IMR-90 (cell line): ENCODE data around the gene VRK2. TPM values are rescaled to one million over a fixed set of nuclear protein-coding genes. Genes with fewer than 3 reads are reported as not detected.

Experiments
- ATAC-seq: fragments of 200-7000 bp; cut with Tn5 transposase; 2 replicates; pipeline ENCODE4 v1.9.1; 2020; ENCODE audit warnings: low read depth, mild to moderate bottlenecking, moderate library complexity
- BruUV-seq: library from RNA; stranded (reverse); fragments of 400-500 nt; replicated peaks from 2 replicates; lab custom pipeline; 2021; lab: Mats Ljungman, UMichigan
- CTCF ChIA-PET: fragments of 300-600 bp; formaldehyde crosslinking; extraction: SDS; loops from one replicate; lab custom pipeline; 2021; ENCODE audit warnings: antibody characterized with exemption; lab: Yijun Ruan, JAX
- POLR2A ChIA-PET: fragments of 300-600 bp; sonication (Branson Sonifier 250); formaldehyde crosslinking; loops from one replicate; lab custom pipeline; 2022; ENCODE audit warnings: antibody characterized with exemption; ENCODE audit not compliant: unreplicated experiment; lab: Charles Lee
- DNase-seq: peaks from one replicate; pipeline ENCODE4 v3.0.0; 2013
- H2AFZ ChIP-seq: replicated peaks from 2 replicates; pipeline ENCODE3; 2013; ENCODE audit warnings: low read length, mild to moderate bottlenecking; ENCODE audit not compliant: poor library complexity
- H2AK5ac ChIP-seq: 2 replicates; pipeline ENCODE4 v1.6.1; 2013; ENCODE audit warnings: low read depth, low read length, inconsistent platforms
- H2AK9ac ChIP-seq: replicated peaks from 2 replicates; pipeline ENCODE3; 2013; ENCODE audit warnings: mild to moderate bottlenecking, low read depth, low read length, moderate library complexity; ENCODE audit not compliant: poor library complexity
- H2BK120ac ChIP-seq: 2 replicates; pipeline ENCODE4 v1.6.1; 2013; ENCODE audit warnings: low read depth, low read length, inconsistent platforms
- H2BK15ac ChIP-seq: 3 replicates; pipeline ENCODE4 v1.6.1; 2013; ENCODE audit warnings: low read depth, low read length, inconsistent platforms
- H2BK20ac ChIP-seq: 2 replicates; pipeline ENCODE4 v1.6.1; 2013; ENCODE audit warnings: low read depth, mild to moderate bottlenecking, inconsistent platforms, low read length, moderate library complexity
- H2BK5ac ChIP-seq: 2 replicates; pipeline ENCODE4 v1.6.1; 2013; ENCODE audit warnings: mild to moderate bottlenecking, low read depth, low read length, inconsistent platforms; ENCODE audit not compliant: poor library complexity, severe bottlenecking
- H3K14ac ChIP-seq: replicated peaks from 2 replicates; pipeline ENCODE4 v1.6.1; 2013; ENCODE audit warnings: low read depth, low read length, inconsistent platforms
- H3K18ac ChIP-seq: 2 replicates; pipeline ENCODE4 v1.6.1; 2013; ENCODE audit warnings: low read depth, low read length, control low read depth
- H3K23ac ChIP-seq: 2 replicates; pipeline ENCODE4 v1.6.1; 2013; ENCODE audit warnings: low read depth, low read length, inconsistent platforms
- H3K27ac ChIP-seq: 2 replicates; pipeline ENCODE4 v1.5.1; 2013; ENCODE audit warnings: mild to moderate bottlenecking, control low read depth, low read length; ENCODE audit not compliant: insufficient read depth
- H3K27me3 ChIP-seq: 2 replicates; pipeline ENCODE4 v1.6.1; 2013; ENCODE audit warnings: low read length; ENCODE audit not compliant: control insufficient read depth, insufficient read depth
- H3K36me3 ChIP-seq: 2 replicates; pipeline ENCODE4 v1.6.1; 2013; ENCODE audit warnings: low read length, mixed read lengths; ENCODE audit not compliant: control insufficient read depth, insufficient read depth
- H3K4ac ChIP-seq: 2 replicates; pipeline ENCODE4 v1.6.1; 2013; ENCODE audit warnings: low read depth, low read length, inconsistent platforms
- H3K4me1 ChIP-seq: 2 replicates; pipeline ENCODE4 v1.6.1; 2013; ENCODE audit warnings: low read length, mixed read lengths; ENCODE audit not compliant: control insufficient read depth, insufficient read depth
- H3K4me2 ChIP-seq: 2 replicates; pipeline ENCODE4 v1.6.1; 2013; ENCODE audit warnings: low read depth, mild to moderate bottlenecking, control low read depth, low read length, moderate library complexity
- H3K4me3 ChIP-seq: 2 replicates; pipeline ENCODE4 v1.5.1; 2013; ENCODE audit warnings: low read depth, mild to moderate bottlenecking, control low read depth, low read length, moderate library complexity; ENCODE audit not compliant: insufficient read depth
- H3K56ac ChIP-seq: 2 replicates; pipeline ENCODE4 v1.6.1; 2013; ENCODE audit warnings: low read length, inconsistent platforms; ENCODE audit not compliant: insufficient read depth; ENCODE audit errors: extremely low read depth
- H3K79me1 ChIP-seq, 2 experiments: 2 replicates each; pipeline ENCODE4 v1.6.1; 2013; ENCODE audit warnings: low read length in 2 of 2, inconsistent platforms in 1 of 2, low read depth in 1 of 2
- H3K9ac ChIP-seq: 2 replicates; pipeline ENCODE4 v1.6.1; 2013; ENCODE audit warnings: low read depth, low read length, control low read depth
- H3K9me1 ChIP-seq: 2 replicates; pipeline ENCODE4 v1.6.1; 2013; ENCODE audit warnings: low read length, inconsistent platforms; ENCODE audit not compliant: insufficient read depth
- H3K9me3 ChIP-seq: 2 replicates; pipeline ENCODE4 v1.6.1; 2013; ENCODE audit warnings: low read length; ENCODE audit not compliant: control insufficient read depth, insufficient read depth
- H4K20me1 ChIP-seq: 2 replicates; pipeline ENCODE4 v1.6.1; 2013; ENCODE audit warnings: low read length, inconsistent platforms; ENCODE audit not compliant: insufficient read depth
- H4K5ac ChIP-seq: 2 replicates; pipeline ENCODE4 v1.6.1; 2013; ENCODE audit warnings: mild to moderate bottlenecking, low read depth, low read length, control low read depth
- H4K8ac ChIP-seq, 2 experiments: 2 replicates each; pipeline ENCODE4 v1.6.1; 2013; ENCODE audit warnings: low read depth in 2 of 2, low read length in 2 of 2, control low read depth in 1 of 2, inconsistent platforms in 1 of 2
- H4K91ac ChIP-seq: 2 replicates; pipeline ENCODE4 v1.6.1; 2013; ENCODE audit warnings: low read depth, low read length, inconsistent platforms; ENCODE audit not compliant: insufficient read depth
- BHLHE40 ChIP-seq: fragments of 150-350 bp; IDR thresholded peaks from 2 replicates; pipeline ENCODE4 v1.6.1; 2016; ENCODE audit warnings: mild to moderate bottlenecking, low read depth, low read length
- CEBPB ChIP-seq: IDR thresholded peaks from 2 replicates; pipeline ENCODE4 v1.6.1; 2012; ENCODE audit warnings: low read depth, low read length, improper control_type of control experiment
- CHD1 ChIP-seq: IDR thresholded peaks from 2 replicates; pipeline ENCODE4 v1.6.1; 2012; ENCODE audit warnings: low read depth, low read length, improper control_type of control experiment
- FOS ChIP-seq: fragments of 150-350 bp; IDR thresholded peaks from 2 replicates; pipeline ENCODE4 v1.6.1; 2016; ENCODE audit warnings: low read depth, low read length
- MAFK ChIP-seq: IDR thresholded peaks from 2 replicates; pipeline ENCODE4 v1.6.1; 2012; ENCODE audit warnings: low read depth, low read length, improper control_type of control experiment
- MAZ ChIP-seq: IDR thresholded peaks from 2 replicates; pipeline ENCODE4 v1.6.1; 2012; ENCODE audit warnings: low read depth, mild to moderate bottlenecking, low read length, improper control_type of control experiment, moderate library complexity, borderline replicate concordance
- MXI1 ChIP-seq: IDR thresholded peaks from 2 replicates; pipeline ENCODE4 v1.6.1; 2012; ENCODE audit warnings: low read depth, mild to moderate bottlenecking, low read length, moderate library complexity, borderline replicate concordance
- POLR2A ChIP-seq: IDR thresholded peaks from 2 replicates; pipeline ENCODE4 v1.6.1; 2012; ENCODE audit warnings: mild to moderate bottlenecking, low read depth, low read length
- RAD21 ChIP-seq: IDR thresholded peaks from 2 replicates; pipeline ENCODE4 v1.6.1; 2012; ENCODE audit warnings: low read length, improper control_type of control experiment
- RCOR1 ChIP-seq: IDR thresholded peaks from 2 replicates; pipeline ENCODE4 v1.6.1; 2012; ENCODE audit warnings: mild to moderate bottlenecking, low read length, improper control_type of control experiment; ENCODE audit not compliant: insufficient replicate concordance
- SMC3 ChIP-seq: fragments of 150-350 bp; IDR thresholded peaks from 2 replicates; pipeline ENCODE4 v1.6.1; 2016; ENCODE audit warnings: low read depth, mild to moderate bottlenecking, antibody characterized with exemption, low read length, moderate library complexity
- WGBS, 2 experiments: methylation state at CpG; one replicate each; pipeline versions ENCODE4 v1.1.5 to v1.1.7; 2013; ENCODE audit warnings: missing lambda C conversion rate in 2 of 2; ENCODE audit not compliant: insufficient read length in 1 of 2; ENCODE audit errors: extremely low coverage in 2 of 2; 5-methylcytosine and 5-hydroxymethylcytosine counted together
- dilution Hi-C: fragments of 300-500 bp; cut with HindIII; formaldehyde crosslinking; loops from one replicate; pipeline ENCODE4 v1.14.3; 2018; ENCODE audit warnings: low sequenced_read_pairs; ENCODE audit not compliant: unreplicated experiment
- in situ Hi-C: fragments of 300-500 bp; cut with MboI; formaldehyde crosslinking; loops from 3 replicates; pipeline ENCODE4 v1.14.3; 2019; ENCODE audit warnings: low sequenced_read_pairs, inconsistent platforms, mixed read lengths
- intact Hi-C: fragments of 100-400 bp; cut with micrococcal nuclease; formaldehyde crosslinking; loops from 2 replicates; pipeline ENCODE4 v1.10.0; 2022
- polyA plus RNA-seq, 3 experiments: library from polyadenylated mRNA; depleted of rRNA; stranded (reverse); fragments of >200 nt; gene quantifications; 2 replicates each; pipeline ENCODE4 v1.2.3, GENCODE V29; 2012; ENCODE audit warnings: low replicate concordance in 1 of 3
- total RNA-seq: library from RNA; depleted of rRNA; stranded (reverse); fragments of >200 nt; gene quantifications from 2 replicates; pipeline ENCODE4 v1.2.3, GENCODE V29; 2012
- TF ChIP-seq, protein P1 (sequence below): fragments of 150-350 bp; IDR thresholded peaks from 2 replicates; pipeline ENCODE4 v1.6.1; 2017; ENCODE audit warnings: mild to moderate bottlenecking, antibody characterized with exemption, low read length, low read depth
- TF ChIP-seq, protein P2 (sequence below): conservative IDR thresholded peaks from 2 replicates; pipeline ENCODE4 v1.5.1; 2012; ENCODE audit warnings: mild to moderate bottlenecking, low read depth, low read length, improper control_type of control experiment

Gene VRK2
- total and polyA plus RNA-seq, 2 of the 4 experiments (the other 2 are of a cell fraction), result 12.2 to 22.8 TPM

DNA sequence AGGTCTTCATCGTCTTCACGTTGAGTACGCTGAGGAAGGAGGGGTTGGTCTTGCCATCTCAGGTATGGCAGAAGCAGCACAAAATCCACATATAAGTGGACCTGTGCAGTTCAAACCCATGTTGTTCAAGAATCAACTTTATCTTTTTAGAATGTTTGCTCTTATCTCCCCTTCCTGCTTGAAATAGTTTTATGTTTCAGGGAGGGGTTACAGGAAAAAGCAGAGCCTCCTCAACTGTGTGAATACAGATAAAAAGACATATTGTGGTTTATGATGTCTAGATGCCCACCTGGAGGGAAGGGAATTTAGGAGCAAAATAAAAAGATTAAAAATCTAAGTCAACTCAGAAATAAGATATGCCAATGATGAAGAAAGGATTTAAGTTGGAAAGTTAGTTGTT is 75.9 kb downstream of the VRK2 start:
- POLR2A ChIA-PET, result no interaction called here
- Histone ChIP-seq H3K27ac (no peak overlapping the region), H3K27me3 (no peaks in the 10 kb centered on the region), H3K36me3 (no peaks in the 10 kb centered on the region), H3K23ac (no peak overlapping the region), H3K4me2 (no peak overlapping the region), H3K18ac (no peak overlapping the region), H2AFZ (no peak overlapping the region), H3K14ac (no peak overlapping the region), H3K4me3 (no peak overlapping the region), H3K4me1 (no peaks in the 10 kb centered on the region), H2BK5ac (no peak overlapping the region), H2BK20ac (no peak overlapping the region), H2AK9ac (no peak overlapping the region), H3K79me1 (peaks cover 5 to 7% of the 10 kb centered on the region in 2 experiments; a peak in 1 of 4 replicates), H4K20me1 (no peaks in the 10 kb centered on the region), H2BK15ac (no peak overlapping the region), H4K5ac (no peak overlapping the region), H3K9me3 (no peaks in the 10 kb centered on the region), H3K9me1 (peaks cover 3% of the 10 kb centered on the region; the same call in 1 of the 2 replicates), H2AK5ac (no peak overlapping the region), H3K4ac (no peak overlapping the region), H4K91ac (no peak overlapping the region), H4K8ac (no peak overlapping the region), H3K9ac (no peak overlapping the region), H2BK120ac (no peak overlapping the region), H3K56ac (no peak overlapping the region)
- BruUV-seq, result no TSS peak
- DNase-seq (no peak), ATAC-seq (no peak)
- TF ChIP-seq MAZ (no peak), RAD21 (no peak), CHD1 (no peak), FOS (no peak), MAFK (no peak), SMC3 (no peak), BHLHE40 (no peak), CEBPB (no peak), POLR2A (no peak), RCOR1 (no peak), MXI1 (no peak)
- TF ChIP-seq, protein P1, sequence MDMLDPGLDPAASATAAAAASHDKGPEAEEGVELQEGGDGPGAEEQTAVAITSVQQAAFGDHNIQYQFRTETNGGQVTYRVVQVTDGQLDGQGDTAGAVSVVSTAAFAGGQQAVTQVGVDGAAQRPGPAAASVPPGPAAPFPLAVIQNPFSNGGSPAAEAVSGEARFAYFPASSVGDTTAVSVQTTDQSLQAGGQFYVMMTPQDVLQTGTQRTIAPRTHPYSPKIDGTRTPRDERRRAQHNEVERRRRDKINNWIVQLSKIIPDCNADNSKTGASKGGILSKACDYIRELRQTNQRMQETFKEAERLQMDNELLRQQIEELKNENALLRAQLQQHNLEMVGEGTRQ, result no peak
- TF ChIP-seq, protein P2, sequence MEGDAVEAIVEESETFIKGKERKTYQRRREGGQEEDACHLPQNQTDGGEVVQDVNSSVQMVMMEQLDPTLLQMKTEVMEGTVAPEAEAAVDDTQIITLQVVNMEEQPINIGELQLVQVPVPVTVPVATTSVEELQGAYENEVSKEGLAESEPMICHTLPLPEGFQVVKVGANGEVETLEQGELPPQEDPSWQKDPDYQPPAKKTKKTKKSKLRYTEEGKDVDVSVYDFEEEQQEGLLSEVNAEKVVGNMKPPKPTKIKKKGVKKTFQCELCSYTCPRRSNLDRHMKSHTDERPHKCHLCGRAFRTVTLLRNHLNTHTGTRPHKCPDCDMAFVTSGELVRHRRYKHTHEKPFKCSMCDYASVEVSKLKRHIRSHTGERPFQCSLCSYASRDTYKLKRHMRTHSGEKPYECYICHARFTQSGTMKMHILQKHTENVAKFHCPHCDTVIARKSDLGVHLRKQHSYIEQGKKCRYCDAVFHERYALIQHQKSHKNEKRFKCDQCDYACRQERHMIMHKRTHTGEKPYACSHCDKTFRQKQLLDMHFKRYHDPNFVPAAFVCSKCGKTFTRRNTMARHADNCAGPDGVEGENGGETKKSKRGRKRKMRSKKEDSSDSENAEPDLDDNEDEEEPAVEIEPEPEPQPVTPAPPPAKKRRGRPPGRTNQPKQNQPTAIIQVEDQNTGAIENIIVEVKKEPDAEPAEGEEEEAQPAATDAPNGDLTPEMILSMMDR, result no peak
- intact Hi-C loops, result no loop called here
- dilution Hi-C loops, result no loop called here
- WGBS, 2 experiments, result no CpG with 5 or more reads among the region's 3 CpGs
- CTCF ChIA-PET, result no interaction called here
- in situ Hi-C loops, result no loop called here
